ENCODE data around the gene TGM1.
"Not testable (repeated sequence)": the region's sequence is repeated elsewhere in the genome, so short reads cannot be mapped to it uniquely, and the experiment has no call there.

TGM1 gene

GRCh38 chr14:24203249-24203886, 59.6 kb downstream of the TGM1 start:
- not testable (repeated sequence) for DNase-seq

DNA sequence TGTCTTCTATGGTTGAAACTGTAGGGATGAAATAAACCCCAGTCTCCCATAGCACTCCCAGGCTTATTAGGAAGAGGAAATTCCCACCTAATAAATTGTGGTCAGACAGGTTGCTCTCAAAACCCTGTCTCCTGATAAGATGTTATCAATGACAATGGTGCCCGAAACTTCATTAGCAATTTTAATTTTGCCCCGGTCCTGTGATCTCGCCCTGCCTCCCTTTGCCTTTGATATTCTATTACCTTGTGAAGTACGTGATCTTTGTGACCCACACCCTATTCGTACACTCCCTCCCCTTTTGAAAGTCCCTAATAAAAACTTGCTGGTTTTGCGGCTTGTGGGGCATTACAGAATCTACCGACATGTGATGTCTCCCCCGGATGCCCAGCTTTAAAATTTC, 60.4 kb downstream of the TGM1 start:
- not testable (repeated sequence) for DNase-seq

All from femur (tissue), 1 donor.